Measurements from ENCODE around the gene SLK.

DNA sequence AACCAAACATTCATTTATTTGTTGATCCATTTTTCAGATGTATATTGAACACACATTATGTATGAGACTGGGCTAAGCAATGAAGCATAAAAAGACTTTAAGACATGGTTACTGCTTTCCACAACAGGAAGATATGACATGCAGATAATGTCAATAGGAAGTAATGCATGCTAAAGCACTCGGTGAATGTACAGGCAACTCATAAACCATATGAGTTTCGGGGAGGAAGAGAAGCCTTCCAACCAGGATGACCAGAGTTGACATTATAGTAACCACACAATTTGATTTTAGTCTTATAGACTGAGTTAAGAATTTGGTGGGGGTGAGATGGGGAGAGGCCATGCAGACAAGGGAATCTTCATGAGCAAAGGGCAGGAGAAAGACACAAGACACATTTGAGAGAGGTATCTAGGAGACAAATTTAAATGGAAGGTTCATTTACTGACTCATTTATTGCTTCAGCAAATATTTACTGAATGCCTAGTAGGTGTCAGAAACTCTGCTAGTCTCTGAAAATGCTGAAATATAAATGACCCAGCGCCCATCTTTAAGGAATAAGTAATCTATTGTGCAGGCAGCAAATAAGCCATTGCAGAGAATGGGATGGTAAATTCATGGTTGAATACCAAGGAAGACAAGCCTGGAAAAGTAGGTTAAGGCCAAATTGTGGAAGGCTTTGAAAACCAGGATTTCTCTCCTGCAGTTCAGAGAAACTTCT lies 19.0 kb upstream of the SLK start:
- TF ChIP-seq POLR2A (IDR thresholded peaks at IDR 0.05) (no peak), POLR2AphosphoS5 (IDR thresholded peaks at IDR 0.05) (no peak), EP300 (IDR thresholded peaks at IDR 0.05) (no peak)
- TF ChIP-seq, protein P1, sequence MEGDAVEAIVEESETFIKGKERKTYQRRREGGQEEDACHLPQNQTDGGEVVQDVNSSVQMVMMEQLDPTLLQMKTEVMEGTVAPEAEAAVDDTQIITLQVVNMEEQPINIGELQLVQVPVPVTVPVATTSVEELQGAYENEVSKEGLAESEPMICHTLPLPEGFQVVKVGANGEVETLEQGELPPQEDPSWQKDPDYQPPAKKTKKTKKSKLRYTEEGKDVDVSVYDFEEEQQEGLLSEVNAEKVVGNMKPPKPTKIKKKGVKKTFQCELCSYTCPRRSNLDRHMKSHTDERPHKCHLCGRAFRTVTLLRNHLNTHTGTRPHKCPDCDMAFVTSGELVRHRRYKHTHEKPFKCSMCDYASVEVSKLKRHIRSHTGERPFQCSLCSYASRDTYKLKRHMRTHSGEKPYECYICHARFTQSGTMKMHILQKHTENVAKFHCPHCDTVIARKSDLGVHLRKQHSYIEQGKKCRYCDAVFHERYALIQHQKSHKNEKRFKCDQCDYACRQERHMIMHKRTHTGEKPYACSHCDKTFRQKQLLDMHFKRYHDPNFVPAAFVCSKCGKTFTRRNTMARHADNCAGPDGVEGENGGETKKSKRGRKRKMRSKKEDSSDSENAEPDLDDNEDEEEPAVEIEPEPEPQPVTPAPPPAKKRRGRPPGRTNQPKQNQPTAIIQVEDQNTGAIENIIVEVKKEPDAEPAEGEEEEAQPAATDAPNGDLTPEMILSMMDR (IDR thresholded peaks at IDR 0.05), result no peak
